Measurements from ENCODE around the gene LIMS2.

Gene LIMS2

GRCh38 chr2:127630864-127631540 lies 44.3 kb downstream of the LIMS2 start:
- no CpG with 5 or more reads among the region's 25 CpGs for WGBS, 2 donors (ENCODE audit: extremely low coverage in 2 of 2, insufficient read length in 2 of 2, insufficient replicate concordance in 1 of 2)

GRCh38 chr2:127630096-127630863 lies 45.0 kb downstream of the LIMS2 start:
- peak overlapping the region; percentile 10 for H2BK15ac ChIP-seq (ENCODE audit: low read length)
- peaks cover 4% of the 10 kb centered on the region for H3K79me1 ChIP-seq (ENCODE audit: low read depth, low read length)
- peak overlapping the region; percentile 65 for H4K8ac ChIP-seq (ENCODE audit: low read depth, low read length)
- H3K23ac ChIP-seq (ENCODE audit: low read depth, low read length, poor library complexity), result peak overlapping the region; percentile 62
- no CpG with 5 or more reads among the region's 10 CpGs for WGBS, 2 donors (ENCODE audit: extremely low coverage in 2 of 2, insufficient read length in 2 of 2, insufficient replicate concordance in 1 of 2)
- no peak overlapping the region for H2AK5ac ChIP-seq (ENCODE audit: low read depth, low read length)
- H3K4ac ChIP-seq (ENCODE audit: low read length), result no peak overlapping the region
- no peaks in the 10 kb centered on the region for H3K36me3 ChIP-seq (replicated peaks in 1 of 2; ENCODE audit: control insufficient read depth in 2 of 2, insufficient read depth in 2 of 2, low read length in 2 of 2)
- no peak overlapping the region for H3K27ac ChIP-seq (replicated peaks; ENCODE audit: low read length)
- H3K18ac ChIP-seq (ENCODE audit: low read length), result no peak overlapping the region
- no peaks in the 10 kb centered on the region for H3K9me3 ChIP-seq (replicated peaks in 1 of 2; ENCODE audit: control insufficient read depth in 2 of 2, insufficient read depth in 1 of 2, low read depth in 1 of 2, low read length in 2 of 2)
- H2BK5ac ChIP-seq (ENCODE audit: low read length), result no peak overlapping the region
- no peak overlapping the region for H2BK120ac ChIP-seq (ENCODE audit: low read depth, low read length)
- no peak for DNase-seq (ENCODE audit: low spot score)
- no peak overlapping the region for H3K4me3 ChIP-seq (ENCODE audit: low read length in 2 of 2)
- no peak overlapping the region for H3K9ac ChIP-seq (ENCODE audit: low read depth, low read length, poor library complexity)
- peak overlapping the region; percentile 71 for H3K14ac ChIP-seq (ENCODE audit: low read length)
- no peak overlapping the region for H4K91ac ChIP-seq (ENCODE audit: low read depth, low read length, poor library complexity)
- H2AFZ ChIP-seq (ENCODE audit: low read length), result no peak overlapping the region
- no peak overlapping the region for H3K4me2 ChIP-seq (ENCODE audit: insufficient read depth, low read length, poor library complexity, severe bottlenecking)
- H2BK12ac ChIP-seq (ENCODE audit: low read length), result no peak overlapping the region
- H3K27me3 ChIP-seq (ENCODE audit: control insufficient read depth in 3 of 3, insufficient read depth in 3 of 3, low read depth in 1 of 3, low read length in 3 of 3), result no peaks in the 10 kb centered on the region
- no peaks in the 10 kb centered on the region for H3K4me1 ChIP-seq (ENCODE audit: control insufficient read depth in 2 of 2, insufficient read depth in 1 of 2, low read depth in 1 of 2, low read length in 2 of 2)

More at GRCh38 chr2:127630864-127631540, 44.3 kb downstream of the LIMS2 start:
- peak overlapping the region; percentile 20 for H3K18ac ChIP-seq (ENCODE audit: low read length)
- H2AFZ ChIP-seq (ENCODE audit: low read length), result no peak overlapping the region
- no peak overlapping the region for H4K8ac ChIP-seq (ENCODE audit: low read depth, low read length)
- peak overlapping the region; percentile 19 for H2BK15ac ChIP-seq (ENCODE audit: low read length)
- H3K4ac ChIP-seq (ENCODE audit: low read length), result no peak overlapping the region
- H3K23ac ChIP-seq (ENCODE audit: low read depth, low read length, poor library complexity), result peak overlapping the region; percentile 62
- H2BK120ac ChIP-seq (ENCODE audit: low read depth, low read length), result no peak overlapping the region
- H2AK5ac ChIP-seq (ENCODE audit: low read depth, low read length), result peak overlapping the region; percentile 15
- H3K27ac ChIP-seq (replicated peaks; ENCODE audit: low read length), result no peak overlapping the region
- peak overlapping the region; percentile 9 for H3K14ac ChIP-seq (ENCODE audit: low read length)
- DNase-seq (ENCODE audit: low spot score), result no peak
- no peak overlapping the region for H3K4me3 ChIP-seq (ENCODE audit: low read length in 2 of 2)
- H2BK5ac ChIP-seq (ENCODE audit: low read length), result no peak overlapping the region
- H3K4me1 ChIP-seq (ENCODE audit: control insufficient read depth in 2 of 2, insufficient read depth in 1 of 2, low read depth in 1 of 2, low read length in 2 of 2), result no peaks in the 10 kb centered on the region
- no peaks in the 10 kb centered on the region for H3K9me3 ChIP-seq (replicated peaks in 1 of 2; ENCODE audit: control insufficient read depth in 2 of 2, insufficient read depth in 1 of 2, low read depth in 1 of 2, low read length in 2 of 2)
- no peaks in the 10 kb centered on the region for H3K27me3 ChIP-seq (ENCODE audit: control insufficient read depth in 3 of 3, insufficient read depth in 3 of 3, low read depth in 1 of 3, low read length in 3 of 3)
- H4K91ac ChIP-seq (ENCODE audit: low read depth, low read length, poor library complexity), result peak overlapping the region; percentile 22
- H3K9ac ChIP-seq (ENCODE audit: low read depth, low read length, poor library complexity), result no peak overlapping the region
- H3K79me1 ChIP-seq (ENCODE audit: low read depth, low read length), result peaks cover 4% of the 10 kb centered on the region
- H3K4me2 ChIP-seq (ENCODE audit: insufficient read depth, low read length, poor library complexity, severe bottlenecking), result no peak overlapping the region
- H3K36me3 ChIP-seq (replicated peaks in 1 of 2; ENCODE audit: control insufficient read depth in 2 of 2, insufficient read depth in 2 of 2, low read length in 2 of 2), result no peaks in the 10 kb centered on the region
- H2BK12ac ChIP-seq (ENCODE audit: low read length), result no peak overlapping the region

- no peak overlapping the region for H3K4me3 ChIP-seq (ENCODE audit: low read length in 2 of 2)
- no CpG with 5 or more reads among the region's 9 CpGs for WGBS, 2 donors (ENCODE audit: extremely low coverage in 2 of 2, insufficient read length in 2 of 2, insufficient replicate concordance in 1 of 2)
- peak overlapping the region; percentile 53 for H3K4ac ChIP-seq (ENCODE audit: low read length)
- no peak overlapping the region for H4K91ac ChIP-seq (ENCODE audit: low read depth, low read length, poor library complexity)
- H2BK120ac ChIP-seq (ENCODE audit: low read depth, low read length), result peak overlapping the region; percentile 41
- H3K27me3 ChIP-seq (ENCODE audit: control insufficient read depth in 3 of 3, insufficient read depth in 3 of 3, low read depth in 1 of 3, low read length in 3 of 3), result no peaks in the 10 kb centered on the region
- no peak overlapping the region for H2AK5ac ChIP-seq (ENCODE audit: low read depth, low read length)
- no peak overlapping the region for H3K9ac ChIP-seq (ENCODE audit: low read depth, low read length, poor library complexity)
- no peak overlapping the region for H3K27ac ChIP-seq (replicated peaks; ENCODE audit: low read length)
- H3K79me1 ChIP-seq (ENCODE audit: low read depth, low read length), result peaks cover 4% of the 10 kb centered on the region
- no peaks in the 10 kb centered on the region for H3K4me1 ChIP-seq (ENCODE audit: control insufficient read depth in 2 of 2, insufficient read depth in 1 of 2, low read depth in 1 of 2, low read length in 2 of 2)
- H3K14ac ChIP-seq (ENCODE audit: low read length), result peak overlapping the region; percentile 71
- no peak overlapping the region for H2AFZ ChIP-seq (ENCODE audit: low read length)
- H2BK15ac ChIP-seq (ENCODE audit: low read length), result no peak overlapping the region
- no peaks in the 10 kb centered on the region for H3K9me3 ChIP-seq (replicated peaks in 1 of 2; ENCODE audit: control insufficient read depth in 2 of 2, insufficient read depth in 1 of 2, low read depth in 1 of 2, low read length in 2 of 2)
- no peaks in the 10 kb centered on the region for H3K36me3 ChIP-seq (replicated peaks in 1 of 2; ENCODE audit: control insufficient read depth in 2 of 2, insufficient read depth in 2 of 2, low read length in 2 of 2)
- H3K23ac ChIP-seq (ENCODE audit: low read depth, low read length, poor library complexity), result peak overlapping the region; percentile 53
- H4K8ac ChIP-seq (ENCODE audit: low read depth, low read length), result peak overlapping the region; percentile 65
- H3K18ac ChIP-seq (ENCODE audit: low read length), result no peak overlapping the region
- peak overlapping the region; percentile 84 for H2BK12ac ChIP-seq (ENCODE audit: low read length)
- H2BK5ac ChIP-seq (ENCODE audit: low read length), result peak overlapping the region; percentile 61
- DNase-seq (ENCODE audit: low spot score), result no peak
- no peak overlapping the region for H3K4me2 ChIP-seq (ENCODE audit: insufficient read depth, low read length, poor library complexity, severe bottlenecking)
Observed at GRCh38 chr2:127629637-127630036, 45.7 kb downstream of the LIMS2 start.

Measured in neuronal stem cell (in vitro differentiated cells).